GM18867 (cell line): ENCODE results near the gene TWIST1.

ENCODE experiments used
- ATAC-seq: cut with Tn5 transposase; IDR thresholded peaks from one replicate; pipeline ENCODE4 v1.9.1; 2021; ENCODE audit warnings: mild to moderate bottlenecking, moderate library complexity; ENCODE audit not compliant: unreplicated experiment

The TWIST1 gene

DNA sequence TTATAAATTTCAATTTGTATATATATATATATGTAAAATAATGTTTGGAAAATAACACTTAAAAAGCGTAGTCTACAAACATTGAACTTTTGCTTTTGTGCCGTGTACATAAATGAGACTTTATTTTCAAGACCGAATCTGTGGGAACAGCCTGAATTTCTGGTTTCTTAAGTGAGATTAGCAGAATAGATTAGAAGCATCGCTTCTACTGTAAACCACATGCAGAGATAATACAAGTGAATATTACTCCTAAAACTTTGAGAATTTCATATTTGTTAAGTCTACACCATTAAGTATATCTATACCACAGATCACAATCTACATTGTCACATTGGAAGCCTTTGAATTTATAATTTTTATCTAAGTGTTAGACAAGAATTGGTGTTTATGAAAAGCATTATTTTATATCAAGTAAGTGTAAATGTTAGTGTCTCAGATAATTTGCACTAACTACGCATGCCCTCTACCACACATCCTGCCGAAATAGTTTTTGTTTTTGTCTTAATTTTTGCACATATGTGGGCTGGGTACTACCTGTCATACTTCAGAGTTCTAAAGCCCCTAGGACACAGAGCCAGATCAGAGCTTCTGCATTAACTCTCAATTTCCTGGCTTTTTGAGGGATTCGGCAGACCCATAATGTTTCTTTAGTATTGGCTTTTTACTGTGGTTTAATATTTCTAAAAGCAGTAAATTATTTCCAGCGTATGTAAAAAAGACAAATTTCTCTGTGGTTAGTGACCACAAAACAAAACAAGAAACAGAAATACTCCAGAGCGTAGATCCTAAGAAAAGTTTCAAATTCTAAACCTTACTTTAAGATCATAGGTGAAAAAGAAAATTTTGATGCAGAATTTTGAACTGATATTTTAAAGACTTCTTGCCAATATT, 20.0 kb downstream of the TWIST1 start:
- ATAC-seq: no peak

DNA sequence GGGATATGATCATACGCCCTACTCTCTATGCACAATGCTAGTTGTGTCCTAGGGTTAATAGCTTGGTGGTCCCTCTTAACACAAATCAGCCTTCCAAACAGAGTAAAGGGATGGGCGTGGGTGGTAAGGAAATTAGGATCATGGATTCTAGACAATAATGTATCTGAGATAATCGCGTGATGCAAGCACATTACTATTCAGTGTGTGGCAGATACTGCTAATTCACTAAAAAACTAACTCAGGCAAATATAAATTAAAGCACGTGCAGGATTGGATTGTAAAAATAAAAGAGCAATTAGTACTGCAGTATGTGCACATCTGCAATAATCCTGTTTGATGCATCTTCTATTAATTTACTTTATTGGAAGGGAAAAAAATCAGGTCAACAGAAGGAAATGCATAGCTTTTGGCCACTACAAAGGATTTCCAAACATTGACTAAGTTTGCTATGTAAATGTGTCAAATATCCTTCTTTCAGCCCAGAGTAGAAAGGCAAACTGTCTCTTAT, 22.0 kb downstream of the TWIST1 start:
- ATAC-seq: no peak

DNA sequence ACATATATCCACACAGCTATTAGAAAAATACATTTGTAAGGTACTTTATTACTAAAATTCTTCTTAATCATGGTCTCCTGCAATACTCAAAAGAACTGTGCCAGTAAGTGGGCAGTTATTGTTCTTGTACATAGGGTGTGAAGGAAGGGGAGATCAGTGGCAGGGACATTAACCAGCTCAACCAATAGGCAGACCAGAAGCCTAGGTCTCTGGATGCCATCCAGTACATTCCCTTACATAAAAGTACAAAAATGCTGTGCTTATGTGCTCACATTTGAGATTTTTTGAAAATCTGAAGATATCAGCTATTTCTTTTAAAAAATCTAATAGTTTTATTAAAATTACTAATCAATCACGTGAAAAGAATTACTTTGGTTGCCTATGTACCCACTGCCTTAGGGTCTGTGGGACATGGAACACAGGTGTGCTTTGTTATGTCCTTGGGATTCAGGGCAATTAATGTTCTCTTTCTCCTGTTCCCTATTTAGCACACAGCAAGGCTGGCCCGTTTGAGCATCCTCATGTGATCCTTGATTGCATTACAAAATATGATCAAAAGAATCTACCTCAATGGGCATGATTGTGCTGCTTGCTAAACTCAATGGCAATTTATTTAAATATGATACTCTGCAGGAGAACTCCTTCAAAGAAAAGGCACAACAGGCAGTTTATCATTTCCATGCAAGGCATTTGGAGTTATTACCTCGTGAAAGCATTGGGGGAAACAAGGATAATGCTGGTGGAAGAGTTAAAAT, 22.7 kb downstream of the TWIST1 start:
- no peak for ATAC-seq

GRCh38 chr7:19094138-19094537, 23.3 kb downstream of the TWIST1 start:
- ATAC-seq: no peak

GRCh38 chr7:19091550-19092200, 25.8 kb downstream of the TWIST1 start:
- no peak for ATAC-seq

- ATAC-seq: no peak
These were observed 26.9 kb downstream of the TWIST1 start for GRCh38 chr7:19090526-19090925.

GRCh38 chr7:19089797-19090196, 27.6 kb downstream of the TWIST1 start:
- no peak for ATAC-seq

- no peak for ATAC-seq
These were observed 28.1 kb downstream of the TWIST1 start for GRCh38 chr7:19089378-19089777.

DNA sequence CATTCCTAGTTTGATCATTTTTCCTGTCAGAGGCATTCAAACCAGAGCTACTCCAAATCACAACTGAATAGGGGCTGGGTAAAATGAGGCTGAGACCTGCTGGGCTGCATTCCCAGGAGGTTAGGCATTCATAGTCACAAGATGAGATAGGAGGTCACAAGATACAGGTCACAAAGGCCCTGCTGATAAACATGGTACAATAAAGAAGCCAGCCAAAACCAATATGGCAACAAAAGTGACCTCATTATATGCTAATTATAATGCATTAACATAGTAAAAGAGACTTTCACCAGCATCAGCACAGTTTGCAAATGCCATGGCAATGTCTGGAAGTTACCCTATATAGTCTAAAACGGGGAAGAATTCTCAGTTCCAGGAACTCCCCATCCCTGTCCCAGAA, 37.3 kb downstream of the TWIST1 start:
- no peak for ATAC-seq

DNA sequence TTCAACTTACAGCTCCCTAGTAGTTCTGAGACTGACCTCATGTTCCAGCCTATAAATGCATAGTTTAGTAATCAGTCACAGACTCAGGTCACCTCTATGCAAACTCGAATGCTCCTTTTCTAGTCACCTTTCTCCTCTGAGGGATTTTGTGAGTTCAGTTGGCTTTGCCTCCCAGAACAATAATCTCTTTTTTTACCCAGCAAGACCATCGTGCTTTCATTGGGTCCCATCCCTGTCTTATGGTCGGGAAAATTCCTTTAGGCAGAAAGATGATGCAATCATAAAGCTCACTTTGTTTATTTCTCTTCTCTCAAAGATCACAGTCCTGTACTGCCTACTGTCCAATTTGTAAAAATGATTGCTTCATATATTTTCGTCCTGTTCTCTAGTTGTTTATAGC, 38.4 kb downstream of the TWIST1 start:
- no peak for ATAC-seq

DNA sequence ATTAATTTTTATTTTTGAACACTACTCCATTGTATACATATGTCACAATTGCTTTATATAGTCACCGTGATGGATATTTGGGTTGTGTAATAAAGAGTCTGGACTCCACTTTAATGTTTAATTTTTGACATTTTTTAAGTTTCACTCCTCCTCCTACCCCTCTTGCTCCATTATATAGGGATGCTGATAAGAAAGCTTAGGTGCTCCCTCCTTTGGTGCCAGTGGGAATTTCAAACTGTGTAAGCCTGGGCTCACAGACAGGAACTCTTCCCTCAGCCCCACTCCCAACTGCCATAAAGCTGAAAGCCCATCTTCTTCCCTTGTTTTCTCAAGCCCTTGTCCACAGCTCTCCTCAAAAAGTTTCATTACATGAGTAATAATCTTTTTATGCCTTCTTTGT, 47.6 kb downstream of the TWIST1 start:
- no peak for ATAC-seq

GRCh38 chr7:19066170-19066569, 51.3 kb downstream of the TWIST1 start:
- no peak for ATAC-seq
